Adrenal gland (tissue), 5 donors: ENCODE data around the gene EPHA6.

Experiments
- CTCF ChIP-seq, 6 experiments: fragments of 450-650 bp in 4 of 6; fragments of 200-600 bp in 2 of 6; sonication (generic) in 1 of 6; IDR thresholded peaks; 1 replicate in 5 of 6; 2 replicates in 1 of 6; pipeline versions ENCODE4 v1.5.1 to v1.8.0; 2016 to 2021; ENCODE audit warnings: antibody characterized with exemption in 6 of 6, mild to moderate bottlenecking in 2 of 6, moderate library complexity in 1 of 6
- POLR2A ChIP-seq, 2 donors: fragments of 450-650 bp; IDR thresholded peaks; one replicate each; pipeline ENCODE4 v1.6.1; 2017; ENCODE audit warnings: antibody characterized with exemption in 2 of 2, mild to moderate bottlenecking in 2 of 2, moderate library complexity in 1 of 2
- donor health status: DM: no; HTN: no; CAD: no.

GRCh38 chr3:97391167-97391566 is 576.8 kb downstream of the EPHA6 start:
- TF ChIP-seq CTCF (IDR thresholded peaks at IDR 0.05), result no peak
- no peak for TF ChIP-seq POLR2A (IDR thresholded peaks at IDR 0.05)
